Measurements from ENCODE around the gene ZNF804A.

The ZNF804A gene

DNA sequence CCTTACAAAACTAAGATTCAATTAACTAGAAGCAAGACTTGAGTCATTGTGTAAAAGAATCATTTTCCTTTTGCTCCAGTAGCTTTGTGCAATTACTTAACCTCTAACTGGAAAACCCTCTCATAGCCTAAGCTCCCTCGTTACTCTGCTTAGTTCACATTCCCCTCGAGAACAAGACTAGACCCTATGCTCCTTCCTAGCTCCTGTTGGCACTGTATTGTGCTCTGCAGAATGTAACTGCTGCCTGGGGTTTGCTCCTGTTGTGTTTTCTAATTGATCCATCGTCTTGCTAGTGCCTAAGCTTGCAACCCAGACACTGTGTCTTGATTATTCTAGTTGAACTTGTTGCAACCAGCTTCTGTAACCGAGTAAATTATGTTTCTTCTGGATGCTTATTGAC is 347.0 kb downstream of the ZNF804A start:
- no peak for DNase-seq (ENCODE audit: low read depth)

DNA sequence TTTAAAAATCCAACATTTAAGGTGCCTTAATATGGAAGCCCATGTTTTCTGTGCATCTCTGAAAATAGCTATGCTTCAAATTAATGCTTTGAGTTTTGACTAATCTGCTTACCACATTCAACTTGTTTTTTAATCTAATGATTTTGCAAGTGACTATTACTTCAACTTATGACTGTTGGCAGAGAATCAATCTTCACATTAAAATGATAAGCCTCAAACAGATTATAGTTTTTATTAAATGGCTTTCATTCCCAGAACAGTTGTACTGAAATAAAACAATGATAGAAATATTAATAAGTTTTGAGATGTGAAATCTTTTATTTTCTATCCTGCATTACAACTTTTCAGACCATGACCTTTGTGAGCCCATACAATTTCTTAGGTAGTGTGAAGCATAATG is 347.5 kb downstream of the ZNF804A start:
- DNase-seq (ENCODE audit: low read depth): no peak

DNA sequence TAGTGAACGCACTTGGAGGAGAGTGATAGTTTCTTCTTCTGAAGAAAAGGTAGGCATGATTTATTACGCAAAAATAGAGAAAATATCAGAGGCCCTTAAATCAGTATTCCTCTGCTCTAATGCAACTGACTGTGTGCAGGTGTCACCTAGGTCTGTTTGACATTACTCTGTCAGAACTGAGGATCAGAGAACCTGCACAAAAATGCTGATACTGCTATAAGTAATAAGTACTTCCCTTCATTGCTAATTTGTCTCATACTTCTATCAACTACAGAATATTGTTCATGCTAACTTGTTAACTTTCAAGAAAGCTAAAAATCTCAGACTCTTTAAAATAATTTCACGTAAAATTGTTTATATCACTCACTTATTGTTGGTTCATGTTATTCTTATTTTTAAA is 358.5 kb downstream of the ZNF804A start:
- DNase-seq (ENCODE audit: low read depth): no peak

DNA sequence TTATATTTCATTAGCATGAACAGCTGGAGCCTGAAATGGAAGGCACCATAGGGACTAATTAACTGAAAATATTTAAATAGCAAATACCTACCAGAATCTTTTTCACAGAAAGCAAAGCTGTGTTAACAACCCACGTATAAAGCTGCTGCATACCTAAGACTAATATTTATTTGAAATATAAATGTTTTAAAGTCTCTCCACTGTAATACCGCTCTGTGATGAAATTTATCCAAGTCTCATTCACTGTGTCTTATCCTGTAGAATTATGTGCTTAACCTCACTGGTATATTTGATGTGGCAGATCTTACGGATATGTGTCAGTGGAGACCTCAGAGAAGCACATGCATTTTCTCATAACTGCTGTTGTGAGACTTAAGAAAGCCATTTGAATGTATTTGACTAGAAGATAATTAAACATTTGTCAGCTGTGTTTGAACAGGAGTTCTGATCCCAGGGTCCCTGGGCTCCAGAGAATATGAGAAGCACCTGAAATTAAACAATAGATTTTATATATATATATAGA is 373.3 kb downstream of the ZNF804A start:
- DNase-seq (ENCODE audit: low read depth): no peak
